OCI-LY7 (cell line): ENCODE results near the gene RNF220. TPM values are rescaled to one million over a fixed set of nuclear protein-coding genes. Genes with fewer than 3 reads are reported as not detected.

Source experiments
- BruUV-seq: library from RNA; stranded (reverse); fragments of 400-500 nt; replicated peaks from 2 replicates; lab custom pipeline; 2021; lab: Mats Ljungman, UMichigan
- CTCF ChIA-PET: fragments of 300-600 bp; sonication (Branson Sonifier 250); formaldehyde crosslinking; loops from one replicate; lab custom pipeline; 2022; ENCODE audit warnings: antibody characterized with exemption; ENCODE audit not compliant: unreplicated experiment; lab: Charles Lee
- POLR2A ChIA-PET: fragments of 300-600 bp; sonication (Branson Sonifier 250); formaldehyde crosslinking; loops from one replicate; lab custom pipeline; 2022; ENCODE audit warnings: antibody characterized with exemption; lab: Charles Lee
- DNase-seq: peaks from one replicate; pipeline ENCODE4 v3.0.0-alpha.2; 2015; ENCODE audit warnings: low spot score
- H2AFZ ChIP-seq: fragments of 200-600 bp; sonication (generic), shearing (Covaris generic); 2 replicates; pipeline ENCODE4 v1.6.1; 2014; ENCODE audit warnings: mild to moderate bottlenecking, antibody characterized with exemption, low read length, moderate library complexity
- H3K27ac ChIP-seq: fragments of 200-600 bp; sonication (generic); 2 replicates; pipeline ENCODE4 v1.5.1; 2014; ENCODE audit warnings: mixed run types, low read depth, mild to moderate bottlenecking, moderate library complexity, low read length, inconsistent platforms; ENCODE audit not compliant: poor library complexity, severe bottlenecking
- H3K36me3 ChIP-seq: fragments of 200-600 bp; sonication (generic); 2 replicates; pipeline ENCODE4 v1.6.1; 2014; ENCODE audit warnings: mild to moderate bottlenecking, antibody characterized with exemption, low read length, moderate library complexity, mixed read lengths; ENCODE audit not compliant: insufficient read depth
- H3K4me1 ChIP-seq: fragments of 200-600 bp; sonication (generic); 2 replicates; pipeline ENCODE4 v1.5.1; 2014; ENCODE audit warnings: mild to moderate bottlenecking, low read length; ENCODE audit not compliant: insufficient read depth, poor library complexity, severe bottlenecking
- H3K4me2 ChIP-seq: fragments of 200-600 bp; sonication (generic); 2 replicates; pipeline ENCODE4 v1.6.1; 2014; ENCODE audit warnings: mild to moderate bottlenecking, low read length
- H3K4me3 ChIP-seq: fragments of 200-600 bp; sonication (generic); 2 replicates; pipeline ENCODE4 v1.5.1; 2014; ENCODE audit warnings: mild to moderate bottlenecking, low read depth, low read length; ENCODE audit not compliant: poor library complexity, severe bottlenecking
- H3K79me2 ChIP-seq: fragments of 200-600 bp; sonication (generic); 2 replicates; pipeline ENCODE4 v1.6.1; 2016; ENCODE audit warnings: low read depth, mild to moderate bottlenecking, low read length, moderate library complexity, mixed read lengths; ENCODE audit not compliant: insufficient read depth
- H3K9me2 ChIP-seq: fragments of 200-600 bp; sonication (generic); 2 replicates; pipeline ENCODE4 v1.6.1; 2016; ENCODE audit warnings: mild to moderate bottlenecking, low read length, mixed read lengths; ENCODE audit not compliant: insufficient read depth
- H3K9me3 ChIP-seq: fragments of 200-600 bp; sonication (generic); 2 replicates; pipeline ENCODE4 v1.6.1; 2014; ENCODE audit warnings: mild to moderate bottlenecking, mixed run types, low read length, mixed read lengths
- H4K20me1 ChIP-seq: fragments of 200-600 bp; sonication (generic); 2 replicates; pipeline ENCODE4 v1.6.1; 2014; ENCODE audit warnings: mild to moderate bottlenecking, antibody characterized with exemption, low read length, moderate library complexity, mixed read lengths; ENCODE audit not compliant: insufficient read depth
- CTCF ChIP-seq: fragments of 200-600 bp; sonication (generic); conservative IDR thresholded peaks from 2 replicates; pipeline ENCODE4 v1.5.1; 2014; ENCODE audit warnings: mild to moderate bottlenecking, antibody characterized with exemption, low read length, moderate library complexity, mixed read lengths
- EZH2phosphoT487 ChIP-seq: fragments of 200-600 bp; sonication (generic); IDR thresholded peaks from 2 replicates; pipeline ENCODE4 v1.6.1; 2018; ENCODE audit warnings: low read depth, borderline replicate concordance, mild to moderate bottlenecking, mixed run types, antibody characterized with exemption, low read length, moderate library complexity, mixed read lengths
- intact Hi-C: fragments of 100-400 bp; cut with micrococcal nuclease; formaldehyde crosslinking; loops from one replicate; pipeline ENCODE4 v1.10.0; 2022; ENCODE audit not compliant: unreplicated experiment
- total RNA-seq, 2 experiments: library from RNA; depleted of rRNA in 1 of 2; stranded (reverse); fragments of >200 nt in 1 of 2; shearing (Covaris generic) in 1 of 2; gene quantifications; 2 replicates each; pipeline ENCODE4 v1.2.3, GENCODE V29; 2014 to 2022

RNF220 gene
- total RNA-seq, 2 experiments from 2014 or later, result 82.3 to 85.5 TPM

- Histone ChIP-seq H3K4me3 (no peak overlapping the region), H3K4me2 (no peak overlapping the region), H3K27ac (no peak overlapping the region), H3K4me1 (no peaks in the 10 kb centered on the region), H3K9me2 (no peaks in the 10 kb centered on the region), H3K9me3 (no peaks in the 10 kb centered on the region), H4K20me1 (no peaks in the 10 kb centered on the region), H3K79me2 (no peaks in the 10 kb centered on the region), H3K36me3 (no peaks in the 10 kb centered on the region), H2AFZ (no peak overlapping the region)
- no peak for DNase-seq
- TF ChIP-seq CTCF (no peak), EZH2phosphoT487 (no peak)
- CTCF ChIA-PET, result no interaction called here
- intact Hi-C loops, result no loop called here
- POLR2A ChIA-PET, result no interaction called here
- BruUV-seq, result no TSS peak
Observed at GRCh38 chr1:44447051-44447810, 42.2 kb downstream of the RNF220 start.

GRCh38 chr1:44453798-44454349 lies 48.8 kb downstream of the RNF220 start:
- Histone ChIP-seq H3K79me2 (no peaks in the 10 kb centered on the region), H3K9me3 (no peaks in the 10 kb centered on the region; the same call in 1 of the 2 replicates), H3K4me3 (no peak overlapping the region), H4K20me1 (no peaks in the 10 kb centered on the region), H2AFZ (no peak overlapping the region), H3K27ac (no peak overlapping the region), H3K9me2 (no peaks in the 10 kb centered on the region), H3K36me3 (no peaks in the 10 kb centered on the region), H3K4me2 (no peak overlapping the region), H3K4me1 (no peaks in the 10 kb centered on the region)
- no peak for DNase-seq
- no peak for TF ChIP-seq CTCF
- no peak for TF ChIP-seq EZH2phosphoT487
- BruUV-seq, result no TSS peak
- POLR2A ChIA-PET, result interaction anchor here (0.7 kb wide), 1 partner anchor 98 kb away, joined by 3 read pairs; no protein-coding TSS in a partner anchor
- CTCF ChIA-PET, result no interaction called here
- intact Hi-C loops, result no loop called here

GRCh38 chr1:44454704-44455103 lies 49.6 kb downstream of the RNF220 start:
- CTCF ChIA-PET, result no interaction called here
- no peak overlapping the region for H3K4me2 ChIP-seq
- POLR2A ChIA-PET, result no interaction called here
- no peaks in the 10 kb centered on the region for H3K4me1 ChIP-seq
- H2AFZ ChIP-seq, result no peak overlapping the region
- no peaks in the 10 kb centered on the region for H3K79me2 ChIP-seq
- H3K9me2 ChIP-seq, result no peaks in the 10 kb centered on the region
- no peaks in the 10 kb centered on the region for H3K36me3 ChIP-seq
- DNase-seq, result no peak
- TF ChIP-seq CTCF (no peak), EZH2phosphoT487 (no peak)
- no peaks in the 10 kb centered on the region; the same call in 1 of the 2 replicates for H3K9me3 ChIP-seq
- BruUV-seq, result no TSS peak
- no peaks in the 10 kb centered on the region for H4K20me1 ChIP-seq
- intact Hi-C loops, result no loop called here
- no peak overlapping the region for H3K27ac ChIP-seq
- no peak overlapping the region for H3K4me3 ChIP-seq
